Measurements from ENCODE around the gene MZT2A. TPM values are rescaled to one million over a fixed set of nuclear protein-coding genes. Genes with fewer than 3 reads are reported as not detected.
"Not testable (repeated sequence)": the region's sequence is repeated elsewhere in the genome, so short reads cannot be mapped to it uniquely, and the experiment has no call there.

MZT2A gene
- total RNA-seq, 1 experiment from 2014 or later: 100 TPM

DNA sequence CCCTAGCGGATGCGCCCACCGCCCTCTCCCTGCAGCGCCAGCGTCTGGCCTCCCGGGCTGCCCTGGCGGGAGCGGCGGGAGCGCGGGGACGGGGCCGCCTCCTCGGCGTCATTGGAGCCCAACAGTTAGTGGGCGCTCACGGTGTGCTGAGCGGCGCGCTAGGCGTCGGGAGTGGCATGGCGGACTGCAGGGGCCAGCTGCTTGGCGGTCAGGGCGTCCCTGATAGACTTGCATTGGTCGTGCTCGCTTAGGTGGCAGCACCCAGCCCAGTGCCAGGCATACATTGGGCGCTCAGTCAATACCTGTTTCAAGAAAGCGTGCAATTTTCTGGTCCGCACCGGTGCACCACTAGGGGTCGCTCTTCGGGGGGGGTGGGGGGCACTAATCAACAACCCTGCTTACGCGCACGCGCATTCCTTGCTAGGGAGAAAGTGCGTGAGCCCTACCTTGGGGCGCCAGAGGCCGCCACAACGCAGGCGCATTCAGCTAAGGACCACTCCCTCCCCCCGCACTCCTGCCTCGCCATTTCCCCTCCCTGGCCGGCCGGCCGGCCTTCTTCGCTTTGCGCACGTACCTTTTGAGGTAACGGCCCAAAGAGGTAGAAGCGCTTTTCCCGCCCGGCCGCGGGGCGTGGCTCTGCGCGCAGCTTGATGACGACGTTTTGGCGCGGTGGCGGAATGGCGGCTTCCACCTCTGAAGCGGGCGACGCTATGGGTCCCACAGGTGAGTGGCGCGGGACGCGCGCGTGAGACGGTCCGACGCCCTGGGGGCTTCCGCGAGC, 411 bp upstream of the MZT2A start:
- Mint-ChIP-seq H3K36me3 (ENCODE audit: insufficient read depth, unreplicated experiment) (peaks cover 47% of the 10 kb centered on the region), H3K4me3 (ENCODE audit: low read depth, unreplicated experiment) (peak overlapping the region; percentile 95), H3K9me3 (ENCODE audit: low read depth, unreplicated experiment) (no peaks in the 10 kb centered on the region), H3K27me3 (ENCODE audit: unreplicated experiment) (no peaks in the 10 kb centered on the region), H3K27ac (ENCODE audit: unreplicated experiment) (peak overlapping the region; percentile 94), H3K4me1 (ENCODE audit: low read depth, unreplicated experiment) (peaks cover 17% of the 10 kb centered on the region)
- TF ChIP-seq, protein P1, sequence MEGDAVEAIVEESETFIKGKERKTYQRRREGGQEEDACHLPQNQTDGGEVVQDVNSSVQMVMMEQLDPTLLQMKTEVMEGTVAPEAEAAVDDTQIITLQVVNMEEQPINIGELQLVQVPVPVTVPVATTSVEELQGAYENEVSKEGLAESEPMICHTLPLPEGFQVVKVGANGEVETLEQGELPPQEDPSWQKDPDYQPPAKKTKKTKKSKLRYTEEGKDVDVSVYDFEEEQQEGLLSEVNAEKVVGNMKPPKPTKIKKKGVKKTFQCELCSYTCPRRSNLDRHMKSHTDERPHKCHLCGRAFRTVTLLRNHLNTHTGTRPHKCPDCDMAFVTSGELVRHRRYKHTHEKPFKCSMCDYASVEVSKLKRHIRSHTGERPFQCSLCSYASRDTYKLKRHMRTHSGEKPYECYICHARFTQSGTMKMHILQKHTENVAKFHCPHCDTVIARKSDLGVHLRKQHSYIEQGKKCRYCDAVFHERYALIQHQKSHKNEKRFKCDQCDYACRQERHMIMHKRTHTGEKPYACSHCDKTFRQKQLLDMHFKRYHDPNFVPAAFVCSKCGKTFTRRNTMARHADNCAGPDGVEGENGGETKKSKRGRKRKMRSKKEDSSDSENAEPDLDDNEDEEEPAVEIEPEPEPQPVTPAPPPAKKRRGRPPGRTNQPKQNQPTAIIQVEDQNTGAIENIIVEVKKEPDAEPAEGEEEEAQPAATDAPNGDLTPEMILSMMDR (IDR thresholded peaks at IDR 0.05; ENCODE audit: unreplicated experiment): peak; percentile 80
- BruUV-seq (replicated peaks): no TSS peak
- intact Hi-C loops (cut with micrococcal nuclease; ENCODE audit: unreplicated experiment): loop anchor here (1.0 to 10.0 kb wide), 3 partner anchors 79 to 338 kb away; no protein-coding TSS in a partner anchor
- peak; percentile 95 for DNase-seq
- CTCF ChIA-PET: interaction anchor here (0.6 to 1.3 kb wide), 5 partner anchors 43 to 683 kb away, joined by 3 to 11 read pairs (median 4); partner anchors contain the start of gene FAM168B

DNA sequence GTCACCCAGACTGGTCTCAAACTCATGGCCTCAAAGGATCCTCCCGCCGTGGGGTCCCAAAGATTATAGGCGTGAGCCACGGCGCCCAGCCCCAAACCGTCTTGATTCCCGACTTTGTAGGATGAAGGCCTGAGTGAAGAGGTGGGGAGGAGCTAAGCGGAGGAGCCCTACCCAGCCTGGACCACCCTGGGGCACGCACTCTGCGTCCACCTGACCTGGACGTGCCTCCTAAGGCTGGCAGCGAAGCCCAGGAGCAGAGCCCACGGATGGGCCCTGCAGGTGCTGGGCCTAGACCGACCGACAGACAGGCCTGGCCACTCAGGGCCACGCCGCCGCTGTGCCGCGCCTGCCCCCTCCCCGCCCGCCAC, 744 bp downstream of the MZT2A start:
- peak overlapping the region; percentile 95 for H3K4me3 Mint-ChIP-seq (ENCODE audit: low read depth, unreplicated experiment)
- intact Hi-C loops (cut with micrococcal nuclease; ENCODE audit: unreplicated experiment): loop anchor here (10.0 kb wide), 1 partner anchor 337 kb away; no protein-coding TSS in a partner anchor
- H3K27me3 Mint-ChIP-seq (ENCODE audit: unreplicated experiment); BruUV-seq (replicated peaks); H3K27ac Mint-ChIP-seq (ENCODE audit: unreplicated experiment); H3K9me3 Mint-ChIP-seq (ENCODE audit: low read depth, unreplicated experiment); CTCF ChIA-PET: not testable (repeated sequence)
- H3K36me3 Mint-ChIP-seq (ENCODE audit: insufficient read depth, unreplicated experiment): peaks cover 47% of the 10 kb centered on the region
- H3K4me1 Mint-ChIP-seq (ENCODE audit: low read depth, unreplicated experiment): peaks cover 17% of the 10 kb centered on the region
- peak; percentile 9 for DNase-seq

DNA sequence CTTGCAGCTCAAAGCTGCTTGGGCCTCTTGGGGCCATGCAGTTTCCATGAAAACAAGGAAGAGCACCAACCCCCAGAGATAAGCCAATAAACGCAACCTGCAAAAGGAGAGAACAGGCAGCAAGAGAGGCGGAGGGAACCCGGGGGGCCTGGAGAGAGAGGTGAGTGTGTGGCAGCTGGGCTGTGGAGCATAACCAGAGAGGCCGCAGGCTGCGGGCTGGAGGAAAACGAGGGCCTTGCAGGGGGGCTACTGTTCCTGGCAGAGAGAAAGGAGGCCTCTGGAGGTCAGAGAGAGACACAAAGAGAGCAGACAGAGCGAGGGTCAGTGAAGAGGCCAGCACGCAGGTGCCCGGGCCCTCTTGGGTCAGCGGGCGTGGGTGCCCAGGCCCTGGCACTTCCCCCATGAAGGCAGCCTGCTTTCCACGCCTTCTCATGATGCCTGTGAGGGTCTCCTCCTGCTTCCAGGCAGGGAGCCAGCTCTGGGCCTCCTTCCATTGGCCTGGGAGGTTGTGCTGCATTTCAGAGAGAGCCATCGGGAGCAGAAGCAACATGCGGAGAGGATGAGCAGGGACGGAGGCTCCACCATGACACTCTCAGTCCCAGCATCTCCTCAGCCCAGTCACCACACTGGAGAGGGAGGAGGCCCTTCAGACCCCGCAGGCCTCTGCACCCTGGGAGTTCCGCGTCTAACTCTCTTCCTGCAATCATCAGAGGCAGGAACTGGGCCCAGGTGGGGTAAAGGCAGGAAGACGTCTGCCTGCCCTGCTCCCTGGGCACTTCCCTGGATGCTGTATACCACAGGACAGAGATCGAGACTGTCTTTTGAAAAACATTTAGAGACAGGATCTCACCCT, 1.4 kb downstream of the MZT2A start:
- CTCF ChIA-PET; H3K27me3 Mint-ChIP-seq (ENCODE audit: unreplicated experiment); H3K27ac Mint-ChIP-seq (ENCODE audit: unreplicated experiment); BruUV-seq (replicated peaks); H3K9me3 Mint-ChIP-seq (ENCODE audit: low read depth, unreplicated experiment): not testable (repeated sequence)
- H3K4me1 Mint-ChIP-seq (ENCODE audit: low read depth, unreplicated experiment): peaks cover 17% of the 10 kb centered on the region
- H3K36me3 Mint-ChIP-seq (ENCODE audit: insufficient read depth, unreplicated experiment): peaks cover 47% of the 10 kb centered on the region
- intact Hi-C loops (cut with micrococcal nuclease; ENCODE audit: unreplicated experiment): loop anchor here (10.0 kb wide), 1 partner anchor 336 kb away; no protein-coding TSS in a partner anchor
- peak overlapping the region; percentile 95 for H3K4me3 Mint-ChIP-seq (ENCODE audit: low read depth, unreplicated experiment)
- DNase-seq: peak; percentile 8

DNA sequence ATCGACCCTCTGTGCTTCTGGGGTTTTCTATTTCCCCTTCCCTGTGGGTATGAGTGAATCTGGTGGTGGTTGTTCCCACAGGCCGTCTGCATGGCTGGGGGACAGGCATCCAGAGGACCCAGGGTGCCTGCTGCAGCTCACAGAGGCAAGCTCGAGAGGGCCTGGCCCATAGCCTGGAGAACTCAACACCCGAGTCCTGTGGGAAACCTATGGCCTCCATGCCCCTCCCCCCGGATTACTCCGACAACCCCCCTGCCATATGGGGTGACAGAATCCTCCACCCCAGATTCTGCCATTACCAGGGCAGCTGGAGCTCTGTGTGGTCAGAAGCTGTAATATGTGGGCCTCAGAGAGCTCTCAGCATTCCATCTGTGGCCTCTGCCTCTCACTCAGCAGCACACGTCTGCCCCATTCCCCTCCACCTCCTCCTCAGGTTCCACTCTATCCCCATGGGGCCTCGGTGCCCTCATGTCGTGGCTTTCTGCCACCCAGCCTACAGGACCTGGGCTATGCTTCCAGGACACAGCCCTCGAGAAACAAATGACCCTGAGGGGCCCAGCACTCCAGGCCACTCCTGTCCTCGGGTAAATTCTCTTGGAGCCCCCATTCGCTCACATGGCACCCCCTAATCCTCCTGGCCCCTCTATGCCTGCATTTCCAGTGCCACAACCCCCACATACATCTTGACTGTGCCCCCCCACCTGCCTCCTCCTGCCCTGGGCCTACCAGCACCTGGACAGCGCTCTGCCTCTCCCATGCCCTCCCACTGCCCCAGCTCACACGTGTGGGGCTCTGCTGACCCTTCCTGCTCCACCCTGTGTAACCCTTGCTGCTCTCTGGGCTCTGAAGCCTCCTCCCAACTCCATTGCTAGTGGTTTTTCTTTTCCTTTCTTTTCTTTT, 3.6 kb downstream of the MZT2A start:
- Mint-ChIP-seq H3K36me3 (ENCODE audit: insufficient read depth, unreplicated experiment) (peaks cover 35% of the 10 kb centered on the region), H3K4me3 (ENCODE audit: low read depth, unreplicated experiment) (no peak overlapping the region), H3K4me1 (ENCODE audit: low read depth, unreplicated experiment) (peaks cover 11% of the 10 kb centered on the region), H3K27me3 (ENCODE audit: unreplicated experiment) (no peaks in the 10 kb centered on the region), H3K27ac (ENCODE audit: unreplicated experiment) (no peak overlapping the region), H3K9me3 (ENCODE audit: low read depth, unreplicated experiment) (no peaks in the 10 kb centered on the region)
- no peak for DNase-seq
- intact Hi-C loops (cut with micrococcal nuclease; ENCODE audit: unreplicated experiment): no loop called here
- TF ChIP-seq, protein P1 (IDR thresholded peaks at IDR 0.05; ENCODE audit: unreplicated experiment): no peak
- BruUV-seq (replicated peaks): no TSS peak
- CTCF ChIA-PET: no interaction called here

DNA sequence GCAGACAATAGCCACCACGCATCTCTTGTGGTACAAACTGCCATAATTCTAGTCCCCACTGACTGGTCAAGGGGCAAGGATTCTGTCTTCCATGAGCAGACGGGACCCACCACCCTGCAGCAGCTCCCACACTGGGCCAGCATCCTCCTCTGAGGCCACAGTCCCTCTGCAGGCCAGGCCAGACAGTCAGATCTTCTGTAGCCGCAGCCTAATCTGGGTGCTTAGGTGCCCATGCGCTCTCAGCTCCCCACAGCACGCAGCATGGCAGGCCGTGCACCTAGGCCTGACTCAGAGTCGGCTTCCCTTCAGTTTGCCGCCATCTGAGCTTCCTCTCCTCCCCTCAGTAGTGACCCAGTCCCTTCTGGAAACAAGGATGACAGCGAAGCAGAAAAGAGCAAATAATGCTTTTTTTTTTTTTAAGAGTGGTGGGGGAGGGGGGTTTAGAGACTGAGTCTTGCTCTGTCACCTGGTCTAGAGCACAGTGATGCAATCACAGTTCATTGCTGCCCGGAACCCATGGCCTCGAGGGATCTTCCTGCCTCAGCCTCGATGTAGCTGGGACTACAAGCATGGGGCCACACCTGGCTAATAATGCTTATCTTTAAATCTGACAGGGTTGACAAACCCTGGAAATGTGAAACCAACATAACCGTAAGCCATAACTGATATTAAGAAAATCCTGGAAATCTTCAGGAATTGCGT, 5.8 kb downstream of the MZT2A start:
- H3K9me3 Mint-ChIP-seq (ENCODE audit: low read depth, unreplicated experiment); BruUV-seq (replicated peaks); H3K27ac Mint-ChIP-seq (ENCODE audit: unreplicated experiment); CTCF ChIA-PET; H3K4me3 Mint-ChIP-seq (ENCODE audit: low read depth, unreplicated experiment); DNase-seq; H3K27me3 Mint-ChIP-seq (ENCODE audit: unreplicated experiment); intact Hi-C loops (cut with micrococcal nuclease; ENCODE audit: unreplicated experiment): not testable (repeated sequence)
- peaks cover 21% of the 10 kb centered on the region for H3K36me3 Mint-ChIP-seq (ENCODE audit: insufficient read depth, unreplicated experiment)
- peaks cover 11% of the 10 kb centered on the region for H3K4me1 Mint-ChIP-seq (ENCODE audit: low read depth, unreplicated experiment)

DNA sequence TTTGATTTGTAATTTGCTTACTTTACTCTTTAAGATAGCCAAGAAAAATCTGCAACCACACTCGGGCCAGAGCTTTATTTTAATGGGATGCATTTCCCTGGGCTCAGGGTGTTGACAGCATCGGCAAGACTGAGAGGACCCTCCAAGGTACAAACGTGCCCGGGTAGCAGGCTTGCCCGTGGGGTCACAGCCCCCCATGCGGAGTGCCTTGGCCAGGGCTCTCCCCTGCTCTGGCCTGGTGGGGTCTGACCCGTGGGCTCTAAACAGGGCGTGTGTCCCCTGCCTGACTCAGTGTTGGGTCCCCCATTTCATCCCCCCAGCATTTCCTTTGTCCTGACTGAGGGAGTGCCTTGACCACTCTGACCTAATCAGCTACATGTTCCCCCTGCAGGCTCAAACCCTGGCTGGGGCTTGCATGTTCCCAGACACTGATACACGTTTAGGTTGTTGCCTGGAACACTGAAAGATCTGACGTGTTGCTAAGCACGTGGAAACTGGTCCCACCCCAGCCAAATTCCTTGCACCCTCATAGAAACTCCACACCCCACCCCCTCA, 7.2 kb downstream of the MZT2A start:
- H3K27ac Mint-ChIP-seq (ENCODE audit: unreplicated experiment); intact Hi-C loops (cut with micrococcal nuclease; ENCODE audit: unreplicated experiment); H3K4me3 Mint-ChIP-seq (ENCODE audit: low read depth, unreplicated experiment); H3K36me3 Mint-ChIP-seq (ENCODE audit: insufficient read depth, unreplicated experiment); DNase-seq; H3K9me3 Mint-ChIP-seq (ENCODE audit: low read depth, unreplicated experiment); H3K27me3 Mint-ChIP-seq (ENCODE audit: unreplicated experiment); H3K4me1 Mint-ChIP-seq (ENCODE audit: low read depth, unreplicated experiment); BruUV-seq (replicated peaks); CTCF ChIA-PET: not testable (repeated sequence)
